ENCODE measurements around the gene WDR62. TPM values are rescaled to one million over a fixed set of nuclear protein-coding genes. Genes with fewer than 3 reads are reported as not detected.

Gene WDR62
- total RNA-seq, 2 experiments from 2014 or later: 2.0 to 2.6 TPM

GRCh38 chr19:36051236-36051635, 3.5 kb upstream of the WDR62 start:
- CTCF ChIA-PET: no interaction called here
- Mint-ChIP-seq H3K27ac (peak overlapping the region; percentile 38), H3K4me1 (ENCODE audit: low read depth) (peaks cover 35% of the 10 kb centered on the region), H3K27me3 (no peaks in the 10 kb centered on the region), H3K9me3 (no peaks in the 10 kb centered on the region), H3K36me3 (ENCODE audit: low read depth) (peaks cover 22% of the 10 kb centered on the region), H3K4me3 (peak overlapping the region; percentile 74)
- DNase-seq (no peak), ATAC-seq (ENCODE audit: poor library complexity) (no peak)
- POLR2A ChIA-PET: no interaction called here
- H3K27ac ChIP-seq (ENCODE audit: low read depth in 1 of 2, low read length in 2 of 2): no peak overlapping the region
- TF ChIP-seq CTCF (IDR thresholded peaks at IDR 0.05): no peak
- intact Hi-C loops (cut with DNase I, micrococcal nuclease): loop anchor here (5.0 kb wide), 2 partner anchors 54 to 94 kb away; partner anchors contain the start of gene SDHAF1 (in 1 of the 2)
- no peaks in the 10 kb centered on the region for H3K9me3 ChIP-seq (ENCODE audit: control insufficient read depth in 1 of 2, insufficient read depth in 1 of 2, low read length in 2 of 2)
- H3K36me3 ChIP-seq (ENCODE audit: insufficient read depth, low read length): peaks cover 3% of the 10 kb centered on the region
- H3K4me1 ChIP-seq (ENCODE audit: insufficient read depth, low read length): peaks cover 24% of the 10 kb centered on the region
- H3K4me3 ChIP-seq (ENCODE audit: low read length): no peak overlapping the region
- H3K27me3 ChIP-seq (ENCODE audit: control insufficient read depth in 1 of 2, insufficient read depth in 2 of 2, low read length in 2 of 2): no peaks in the 10 kb centered on the region

- intact Hi-C loops (cut with DNase I, micrococcal nuclease): loop anchor here (5.0 kb wide), 2 partner anchors 54 to 94 kb away; partner anchors contain the start of gene SDHAF1 (in 1 of the 2)
- no peak overlapping the region for H3K27ac ChIP-seq (ENCODE audit: low read depth in 1 of 2, low read length in 2 of 2)
- no peak overlapping the region for H3K4me3 ChIP-seq (ENCODE audit: low read length)
- Mint-ChIP-seq H3K27ac (peak overlapping the region; percentile 38), H3K4me1 (ENCODE audit: low read depth) (peaks cover 37% of the 10 kb centered on the region), H3K27me3 (no peaks in the 10 kb centered on the region), H3K4me3 (peak overlapping the region; percentile 74), H3K9me3 (no peaks in the 10 kb centered on the region), H3K36me3 (ENCODE audit: low read depth) (peaks cover 18% of the 10 kb centered on the region)
- peaks cover 24% of the 10 kb centered on the region for H3K4me1 ChIP-seq (ENCODE audit: insufficient read depth, low read length)
- TF ChIP-seq CTCF (IDR thresholded peaks at IDR 0.05): no peak
- ChIA-PET POLR2A (no interaction called here), CTCF (no interaction called here)
- H3K27me3 ChIP-seq (ENCODE audit: control insufficient read depth in 1 of 2, insufficient read depth in 2 of 2, low read length in 2 of 2): no peaks in the 10 kb centered on the region
- H3K36me3 ChIP-seq (ENCODE audit: insufficient read depth, low read length): peaks cover 3% of the 10 kb centered on the region
- H3K9me3 ChIP-seq (ENCODE audit: control insufficient read depth in 1 of 2, insufficient read depth in 1 of 2, low read length in 2 of 2): no peaks in the 10 kb centered on the region
- ATAC-seq (ENCODE audit: poor library complexity) (no peak), DNase-seq (no peak)
Measured at GRCh38 chr19:36051637-36052036, 3.1 kb upstream of the WDR62 start.

GRCh38 chr19:36054119-36054732, 471 bp upstream of the WDR62 start, which contains the start of gene THAP8:
TSS of gene THAP8 (minus strand) at chr19:36054285. CDS start at chr19:36054217, 68 bp downstream.
- H3K4me3 Mint-ChIP-seq: peak within 1 kb of the TSS; percentile 97
- H3K9me3 Mint-ChIP-seq: no peaks in the 10 kb centered on the region
- H3K4me1 Mint-ChIP-seq (ENCODE audit: low read depth): peaks cover 37% of the 10 kb centered on the region
- peaks cover 16% of the 10 kb centered on the region for H3K36me3 Mint-ChIP-seq (ENCODE audit: low read depth)
- POLR2A ChIA-PET: interaction anchor here (1.0 to 2.5 kb wide), 8 partner anchors 40 to 310 kb away, joined by 3 to 21 read pairs (median 5); partner anchors contain the start of genes ALKBH6, POLR2I, TBCB and U2AF1L4
- no peaks in the 10 kb centered on the region for H3K9me3 ChIP-seq (ENCODE audit: control insufficient read depth in 1 of 2, insufficient read depth in 1 of 2, low read length in 2 of 2)
- H3K4me3 ChIP-seq (ENCODE audit: low read length): peak within 1 kb of the TSS; percentile 82
- peaks cover 24% of the 10 kb centered on the region for H3K4me1 ChIP-seq (ENCODE audit: insufficient read depth, low read length)
- peak; percentile 84 for ATAC-seq (ENCODE audit: poor library complexity)
- intact Hi-C loops (cut with DNase I, micrococcal nuclease): loop anchor here (1.0 to 5.0 kb wide), 7 partner anchors 40 to 97 kb away; partner anchors contain the start of genes ALKBH6 (in 2 of the 2), SDHAF1 (in 2 of the 2), CAPNS1 (in 1 of the 2) and POLR2I (in 1 of the 2)
- H3K27me3 ChIP-seq (ENCODE audit: control insufficient read depth in 1 of 2, insufficient read depth in 2 of 2, low read length in 2 of 2): no peaks in the 10 kb centered on the region
- peaks cover 3% of the 10 kb centered on the region for H3K36me3 ChIP-seq (ENCODE audit: insufficient read depth, low read length)
- no peaks in the 10 kb centered on the region for H3K27me3 Mint-ChIP-seq
- CTCF ChIA-PET: interaction anchor here (0.7 to 1.2 kb wide), 3 partner anchors 40 to 123 kb away, joined by 3 to 5 read pairs (median 4); partner anchors contain the start of gene ALKBH6
- H3K27ac ChIP-seq (ENCODE audit: low read depth in 1 of 2, low read length in 2 of 2): peak within 1 kb of the TSS; percentile 92 to 96
- peak; percentile 76 for TF ChIP-seq CTCF (IDR thresholded peaks at IDR 0.05)
- peak within 1 kb of the TSS; percentile 100 for H3K27ac Mint-ChIP-seq
- peak; percentile 99 to 100 (median 100) for DNase-seq

Measured in CD4-positive, alpha-beta T cell (primary cell).